Heart right ventricle (tissue), 16 donors: Measurements from ENCODE around the gene FAM118B. TPM values are rescaled to one million over a fixed set of nuclear protein-coding genes. Genes with fewer than 3 reads are reported as not detected.
A peak's percentile ranks its signal among the peaks of the same experiment; 100 is the strongest.

Source experiments
- ATAC-seq, 8 donors: fragments of 200-7000 bp; cut with Tn5 transposase; one replicate each; pipeline ENCODE4 v1.9.1; 2020; ENCODE audit warnings: mild to moderate bottlenecking in 8 of 8, moderate library complexity in 8 of 8, moderate number of reproducible peaks in 1 of 8
- DNase-seq, 2 donors: peaks; one replicate each; pipeline ENCODE4 v3.0.0-alpha.2; 2020
- H3K27ac ChIP-seq, 10 donors: fragments of 200-600 bp; sonication (generic) in 2 of 10; one replicate each; pipeline versions ENCODE4 v1.5.0 to v1.8.0; 2020 to 2022; ENCODE audit warnings: mild to moderate bottlenecking in 3 of 10
- H3K27me3 ChIP-seq, 7 donors: fragments of 200-600 bp; one replicate each; pipeline ENCODE4 v1.8.0; 2021 to 2022; ENCODE audit warnings: mild to moderate bottlenecking in 2 of 7
- H3K36me3 ChIP-seq, 9 donors: fragments of 200-600 bp; sonication (generic) in 1 of 9; one replicate each; pipeline versions ENCODE4 v1.5.0 to v1.8.0; 2020 to 2022; ENCODE audit warnings: mild to moderate bottlenecking in 2 of 9
- H3K4me1 ChIP-seq, 9 donors: fragments of 200-600 bp; sonication (generic) in 1 of 9; one replicate each; pipeline versions ENCODE4 v1.5.0 to v1.8.0; 2020 to 2022; ENCODE audit warnings: mild to moderate bottlenecking in 4 of 9
- H3K4me3 ChIP-seq, 10 donors: fragments of 200-600 bp; sonication (generic) in 2 of 10; one replicate each; pipeline versions ENCODE4 v1.5.0 to v1.8.0; 2020 to 2022; ENCODE audit warnings: mild to moderate bottlenecking in 7 of 10, moderate library complexity in 2 of 10
- H3K9me3 ChIP-seq, 11 donors: fragments of 200-600 bp in 10 of 11; sonication (generic) in 2 of 11; one replicate each; pipeline versions ENCODE4 v1.5.0 to v1.8.0; 2013 to 2022; ENCODE audit warnings: mild to moderate bottlenecking in 2 of 11, control low read depth in 1 of 11, moderate library complexity in 1 of 11
- WGBS, 2 donors: extraction: QIAGEN DNeasy Blood & Tissue Kit; methylation state at CpG; one replicate each; pipeline ENCODE4 v1.1.7; 2013; ENCODE audit warnings: inconsistent platforms in 1 of 2; 5-methylcytosine and 5-hydroxymethylcytosine counted together
- intact Hi-C, 10 donors: fragments of 100-400 bp; cut with DNase I; formaldehyde crosslinking; loops; one replicate each; pipeline versions ENCODE4 v1.11.1 to v1.14.2; 2022
- polyA plus RNA-seq, 2 donors: library from polyadenylated mRNA; stranded (reverse); fragments of 200-250 nt; gene quantifications; one replicate each; pipeline ENCODE4 v1.2.3, GENCODE V29; 2013
- total RNA-seq, 10 donors: library from RNA; stranded (reverse); fragmentation: NEBNext Ultra II Directional in 3 of 10; extraction: Animal tissue kit (Norgen Biotek cat#: 25700) in 3 of 10; gene quantifications; one replicate each; pipeline versions ENCODE4 v1.2.1 to v1.2.4, GENCODE V29; 2021 to 2023
- TF ChIP-seq, protein P1 (sequence below), 9 donors: fragments of 200-600 bp; sonication (generic) in 2 of 9; IDR thresholded peaks; one replicate each; pipeline versions ENCODE4 v1.5.0 to v1.8.0; 2021 to 2022; ENCODE audit warnings: antibody characterized with exemption in 9 of 9, mild to moderate bottlenecking in 5 of 9, moderate library complexity in 1 of 9
- donor health status: Arrhythmogenic right ventricular cardiomyopathy.
- donor health status: ischemic (EF 13 %, LVEDD 7.1; RV severe dilation, severe dysfunction).
- donor health status: healthy with polysubstance abuse.
- donor health status: DM: no; HTN: yes; CAD: no.
- donor health status: DM: no; HTN: no; CAD: no.
- donor health status: ischemic (EF 25% LVEDD 6.9; RV normal size, moderate dysfunction).
- donor health status: ischemic (EF 25% LVEDD 5.7; RV mildly dilated, moderate dysfunction).
- donor health status: healthy.
- donor health status: DM: yes; HTN: yes; CAD: no.
- donor health status: Ischemic cardiomyopathy.
- donor health status: ischemic (EF 35%, LVEDD 5.7; RV mildly dilated, moderate dysfunction).
- donor health status: nonischemic (EF 11% LVEDD 7.7; RV severe dilation, severe dysfunction).
- donor health status: DM: yes; HTN: yes; CAD: no.
- donor health status: PGD.
- donor health status: ischemic (EF 29% LVEDD 5.4; RV normal size, mild dysfunction).
- donor health status: nonischemic (EF 23%, LVEDD 6.1; RV moderate dilation, normal function).

FAM118B gene
- total and polyA plus RNA-seq, 12 donors, result 7.6 to 52.8 (median 22.5) TPM

DNA sequence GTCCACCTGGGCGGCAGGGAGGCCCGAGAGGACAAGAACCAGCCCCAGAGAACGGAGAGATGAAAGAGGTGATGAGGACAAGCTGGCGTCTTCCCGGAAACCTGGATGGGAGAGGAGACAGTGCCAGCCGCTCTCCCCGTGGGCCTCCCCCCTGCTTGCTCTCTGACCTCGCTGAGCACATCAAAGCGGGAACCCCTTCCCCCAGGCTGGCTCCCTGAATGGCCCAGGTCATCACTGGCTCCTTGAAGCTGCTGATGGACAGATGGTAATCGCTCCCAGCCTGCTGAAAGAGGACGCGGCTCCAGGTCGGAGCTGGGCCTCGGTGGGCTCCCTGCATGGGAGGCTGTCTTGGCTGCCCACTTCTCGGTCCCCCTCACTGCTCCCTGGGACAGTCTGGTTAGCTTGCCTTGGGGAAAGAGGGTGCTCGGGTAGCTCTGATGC is 18.5 kb upstream of the FAM118B start:
- ATAC-seq, result no peak
- Histone ChIP-seq H3K9me3 (peaks cover 0 to 7% (median 0%) of the 10 kb centered on the region in 11 donors), H3K27ac (no peak overlapping the region), H3K36me3 (peaks cover 0 to 86% (median 15%) of the 10 kb centered on the region in 9 donors), H3K27me3 (no peaks in the 10 kb centered on the region), H3K4me1 (peaks cover 0 to 14% (median 0%) of the 10 kb centered on the region in 9 donors), H3K4me3 (no peak overlapping the region)
- TF ChIP-seq, protein P1, sequence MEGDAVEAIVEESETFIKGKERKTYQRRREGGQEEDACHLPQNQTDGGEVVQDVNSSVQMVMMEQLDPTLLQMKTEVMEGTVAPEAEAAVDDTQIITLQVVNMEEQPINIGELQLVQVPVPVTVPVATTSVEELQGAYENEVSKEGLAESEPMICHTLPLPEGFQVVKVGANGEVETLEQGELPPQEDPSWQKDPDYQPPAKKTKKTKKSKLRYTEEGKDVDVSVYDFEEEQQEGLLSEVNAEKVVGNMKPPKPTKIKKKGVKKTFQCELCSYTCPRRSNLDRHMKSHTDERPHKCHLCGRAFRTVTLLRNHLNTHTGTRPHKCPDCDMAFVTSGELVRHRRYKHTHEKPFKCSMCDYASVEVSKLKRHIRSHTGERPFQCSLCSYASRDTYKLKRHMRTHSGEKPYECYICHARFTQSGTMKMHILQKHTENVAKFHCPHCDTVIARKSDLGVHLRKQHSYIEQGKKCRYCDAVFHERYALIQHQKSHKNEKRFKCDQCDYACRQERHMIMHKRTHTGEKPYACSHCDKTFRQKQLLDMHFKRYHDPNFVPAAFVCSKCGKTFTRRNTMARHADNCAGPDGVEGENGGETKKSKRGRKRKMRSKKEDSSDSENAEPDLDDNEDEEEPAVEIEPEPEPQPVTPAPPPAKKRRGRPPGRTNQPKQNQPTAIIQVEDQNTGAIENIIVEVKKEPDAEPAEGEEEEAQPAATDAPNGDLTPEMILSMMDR (IDR thresholded peaks at IDR 0.05), result no peak
- intact Hi-C loops, result loop anchor here (2.0 to 10.0 kb wide), 6 partner anchors 128 to 271 kb away; partner anchors contain the start of genes CDON (in 4 of the 10) and VSIG10L2 (in 1 of the 10)
- WGBS, 2 donors, result 95% methylated on average over 16 of the region's 16 CpGs
- DNase-seq, result no peak

DNA sequence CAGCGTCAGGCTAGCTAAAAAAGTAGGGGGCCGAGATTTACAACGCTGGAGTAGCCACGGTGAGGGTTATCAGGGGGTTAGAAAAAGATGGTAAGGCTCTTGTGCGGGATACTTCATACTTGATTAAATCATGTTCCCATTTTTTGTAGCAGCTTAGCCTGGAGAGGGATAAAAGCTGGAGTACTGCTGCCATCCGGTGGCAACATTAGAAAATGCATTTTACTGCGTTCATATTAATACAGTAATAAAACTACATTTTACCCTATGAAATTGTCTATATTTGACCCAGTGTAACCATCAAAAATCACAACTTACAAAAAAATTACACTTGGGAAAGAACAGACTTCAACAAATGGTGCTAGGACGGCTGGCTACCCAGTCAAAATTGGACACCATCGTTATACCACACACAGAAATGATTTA is 17.4 kb upstream of the FAM118B start:
- 31 to 43% methylated on average over 9 of the region's 9 CpGs for WGBS, 2 donors

DNA sequence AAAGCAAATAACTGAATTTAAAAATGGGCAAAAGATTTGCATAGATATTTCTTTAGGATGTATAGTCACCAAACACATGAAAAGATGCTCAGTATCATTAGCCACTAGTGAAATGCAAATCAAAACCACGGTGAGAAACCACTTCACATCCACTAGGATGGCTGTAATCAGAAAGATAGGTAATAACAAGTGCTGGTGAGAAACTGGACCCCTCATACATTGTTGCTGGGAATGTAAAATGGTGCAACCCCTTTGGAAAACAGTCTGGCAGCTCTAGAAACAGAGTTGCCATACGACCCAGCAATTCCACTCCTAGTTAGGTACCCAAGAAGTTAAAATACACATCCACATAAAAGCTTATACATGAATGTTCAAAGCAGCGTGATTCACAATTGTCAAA is 16.5 kb upstream of the FAM118B start:
- Histone ChIP-seq H3K9me3 (peaks cover 0 to 7% (median 0%) of the 10 kb centered on the region in 11 donors), H3K27me3 (no peaks in the 10 kb centered on the region), H3K27ac (no peak overlapping the region), H3K4me3 (no peak overlapping the region), H3K4me1 (peaks cover 0 to 19% (median 0%) of the 10 kb centered on the region in 9 donors), H3K36me3 (peaks cover 0 to 90% (median 23%) of the 10 kb centered on the region in 9 donors)
- no peak for DNase-seq
- TF ChIP-seq, protein P1 (IDR thresholded peaks at IDR 0.05), result no peak
- 78 to 99% methylated on average over 3 of the region's 3 CpGs for WGBS, 2 donors
- intact Hi-C loops, result loop anchor here in 7 of 10 donors (2.0 to 10.0 kb wide), 3 partner anchors 130 to 272 kb away; partner anchors contain the start of gene CDON (in 7 of the 7)
- ATAC-seq, result no peak

More for the DNA sequence above, 17.4 kb upstream of the FAM118B start:
- no peaks in the 10 kb centered on the region for H3K27me3 ChIP-seq
- peak in 7 of 8 donors; percentile 38 to 83 (median 65) for ATAC-seq
- no peak overlapping the region for H3K4me3 ChIP-seq
- H3K36me3 ChIP-seq, result peaks cover 0 to 90% (median 16%) of the 10 kb centered on the region in 9 donors
- peak overlapping the region in 1 of 10 donors; percentile 19 for H3K27ac ChIP-seq
- peaks cover 0 to 7% (median 0%) of the 10 kb centered on the region in 11 donors for H3K9me3 ChIP-seq
- DNase-seq, result peak in 1 of 2 donors; percentile 36
- H3K4me1 ChIP-seq, result peaks cover 0 to 19% (median 0%) of the 10 kb centered on the region in 9 donors
- intact Hi-C loops, result loop anchor here (1.0 to 10.0 kb wide), 8 partner anchors 129 to 272 kb away; partner anchors contain the start of genes CDON (in 4 of the 10) and VSIG10L2 (in 1 of the 10)
- TF ChIP-seq, protein P1 (IDR thresholded peaks at IDR 0.05), result peak; percentile 42 to 78 (median 70)

- peak in 2 of 8 donors; percentile 31 to 49 for ATAC-seq
- H3K27me3 ChIP-seq, result no peaks in the 10 kb centered on the region
- intact Hi-C loops, result loop anchor here in 7 of 10 donors (5.0 to 10.0 kb wide), 2 partner anchors 133 to 135 kb away; partner anchors contain the start of gene CDON (in 7 of the 7)
- peaks cover 0 to 33% (median 3%) of the 10 kb centered on the region in 9 donors for H3K4me1 ChIP-seq
- no peak overlapping the region for H3K27ac ChIP-seq
- H3K9me3 ChIP-seq, result peaks cover 0 to 7% (median 0%) of the 10 kb centered on the region in 11 donors
- DNase-seq, result no peak
- peaks cover 0 to 92% (median 38%) of the 10 kb centered on the region in 9 donors for H3K36me3 ChIP-seq
- TF ChIP-seq, protein P1 (IDR thresholded peaks at IDR 0.05), result no peak
- no peak overlapping the region for H3K4me3 ChIP-seq
- WGBS, 2 donors, result 82 to 92% methylated on average over 7 of the region's 7 CpGs
Observed at GRCh38 chr11:126197277-126197939, 14.2 kb upstream of the FAM118B start.
